ENCODE measurements around the gene LCMT1.

DNA sequence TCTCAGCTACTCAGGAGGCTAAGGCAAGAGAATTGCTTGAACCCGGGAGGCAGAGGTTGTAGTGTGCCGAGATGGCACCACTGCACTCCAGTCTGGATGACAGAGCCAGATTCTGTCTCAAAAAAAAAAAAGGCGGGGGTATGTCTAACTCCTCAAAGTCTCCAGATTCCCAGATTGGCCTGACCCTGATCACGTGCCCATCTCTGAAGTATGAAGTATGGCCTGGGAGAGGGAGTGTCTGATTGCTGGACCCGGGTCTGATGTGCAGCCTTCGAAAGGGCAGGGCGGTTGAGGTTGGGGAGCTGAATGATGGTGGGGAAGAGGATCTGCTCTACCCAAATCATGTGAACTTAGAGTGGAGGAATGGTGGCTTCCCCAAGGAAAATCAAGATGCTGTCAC lies 87.9 kb downstream of the LCMT1 start:
- TF ChIP-seq, protein P1, sequence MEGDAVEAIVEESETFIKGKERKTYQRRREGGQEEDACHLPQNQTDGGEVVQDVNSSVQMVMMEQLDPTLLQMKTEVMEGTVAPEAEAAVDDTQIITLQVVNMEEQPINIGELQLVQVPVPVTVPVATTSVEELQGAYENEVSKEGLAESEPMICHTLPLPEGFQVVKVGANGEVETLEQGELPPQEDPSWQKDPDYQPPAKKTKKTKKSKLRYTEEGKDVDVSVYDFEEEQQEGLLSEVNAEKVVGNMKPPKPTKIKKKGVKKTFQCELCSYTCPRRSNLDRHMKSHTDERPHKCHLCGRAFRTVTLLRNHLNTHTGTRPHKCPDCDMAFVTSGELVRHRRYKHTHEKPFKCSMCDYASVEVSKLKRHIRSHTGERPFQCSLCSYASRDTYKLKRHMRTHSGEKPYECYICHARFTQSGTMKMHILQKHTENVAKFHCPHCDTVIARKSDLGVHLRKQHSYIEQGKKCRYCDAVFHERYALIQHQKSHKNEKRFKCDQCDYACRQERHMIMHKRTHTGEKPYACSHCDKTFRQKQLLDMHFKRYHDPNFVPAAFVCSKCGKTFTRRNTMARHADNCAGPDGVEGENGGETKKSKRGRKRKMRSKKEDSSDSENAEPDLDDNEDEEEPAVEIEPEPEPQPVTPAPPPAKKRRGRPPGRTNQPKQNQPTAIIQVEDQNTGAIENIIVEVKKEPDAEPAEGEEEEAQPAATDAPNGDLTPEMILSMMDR (IDR thresholded peaks at IDR 0.05; ENCODE audit: poor library complexity, severe bottlenecking), result no peak
- TF ChIP-seq EZH2 (IDR thresholded peaks at IDR 0.05; ENCODE audit: borderline replicate concordance, insufficient read depth, low read length, poor library complexity, severe bottlenecking), result no peak
- no peak for TF ChIP-seq RAD21 (conservative IDR thresholded peaks at IDR 0.05)
- no peak for TF ChIP-seq POLR2AphosphoS5 (IDR thresholded peaks at IDR 0.05)
- TF ChIP-seq, protein P2, sequence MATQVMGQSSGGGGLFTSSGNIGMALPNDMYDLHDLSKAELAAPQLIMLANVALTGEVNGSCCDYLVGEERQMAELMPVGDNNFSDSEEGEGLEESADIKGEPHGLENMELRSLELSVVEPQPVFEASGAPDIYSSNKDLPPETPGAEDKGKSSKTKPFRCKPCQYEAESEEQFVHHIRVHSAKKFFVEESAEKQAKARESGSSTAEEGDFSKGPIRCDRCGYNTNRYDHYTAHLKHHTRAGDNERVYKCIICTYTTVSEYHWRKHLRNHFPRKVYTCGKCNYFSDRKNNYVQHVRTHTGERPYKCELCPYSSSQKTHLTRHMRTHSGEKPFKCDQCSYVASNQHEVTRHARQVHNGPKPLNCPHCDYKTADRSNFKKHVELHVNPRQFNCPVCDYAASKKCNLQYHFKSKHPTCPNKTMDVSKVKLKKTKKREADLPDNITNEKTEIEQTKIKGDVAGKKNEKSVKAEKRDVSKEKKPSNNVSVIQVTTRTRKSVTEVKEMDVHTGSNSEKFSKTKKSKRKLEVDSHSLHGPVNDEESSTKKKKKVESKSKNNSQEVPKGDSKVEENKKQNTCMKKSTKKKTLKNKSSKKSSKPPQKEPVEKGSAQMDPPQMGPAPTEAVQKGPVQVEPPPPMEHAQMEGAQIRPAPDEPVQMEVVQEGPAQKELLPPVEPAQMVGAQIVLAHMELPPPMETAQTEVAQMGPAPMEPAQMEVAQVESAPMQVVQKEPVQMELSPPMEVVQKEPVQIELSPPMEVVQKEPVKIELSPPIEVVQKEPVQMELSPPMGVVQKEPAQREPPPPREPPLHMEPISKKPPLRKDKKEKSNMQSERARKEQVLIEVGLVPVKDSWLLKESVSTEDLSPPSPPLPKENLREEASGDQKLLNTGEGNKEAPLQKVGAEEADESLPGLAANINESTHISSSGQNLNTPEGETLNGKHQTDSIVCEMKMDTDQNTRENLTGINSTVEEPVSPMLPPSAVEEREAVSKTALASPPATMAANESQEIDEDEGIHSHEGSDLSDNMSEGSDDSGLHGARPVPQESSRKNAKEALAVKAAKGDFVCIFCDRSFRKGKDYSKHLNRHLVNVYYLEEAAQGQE (IDR thresholded peaks at IDR 0.05; ENCODE audit: borderline replicate concordance), result no peak
- TF ChIP-seq SMC3 (conservative IDR thresholded peaks at IDR 0.05; ENCODE audit: poor library complexity), result no peak
- TF ChIP-seq EP300 (conservative IDR thresholded peaks at IDR 0.05; ENCODE audit: poor library complexity, severe bottlenecking), result no peak
- no peak for TF ChIP-seq TAF1 (IDR thresholded peaks at IDR 0.05; ENCODE audit: low read depth)
- TF ChIP-seq MXI1 (conservative IDR thresholded peaks at IDR 0.05; ENCODE audit: poor library complexity, severe bottlenecking), result no peak

All from neural cell (in vitro differentiated cells).